GDM1 (cell line): ENCODE data around the gene KLHL3.

ENCODE experiments used
- DNase-seq: peaks from one replicate; lab custom pipeline; 2025; lab: John Stamatoyannopoulos, UW

The KLHL3 gene

GRCh38 chr5:137575847-137576246 lies 160.0 kb downstream of the KLHL3 start:
- DNase-seq, result no peak

- DNase-seq, result no peak
These were observed 160.7 kb downstream of the KLHL3 start for GRCh38 chr5:137575211-137575610.

- no peak for DNase-seq
These were observed 162.5 kb downstream of the KLHL3 start for GRCh38 chr5:137573376-137573775.

GRCh38 chr5:137572042-137572695 lies 163.7 kb downstream of the KLHL3 start:
- no peak for DNase-seq

GRCh38 chr5:137570070-137570469 lies 165.8 kb downstream of the KLHL3 start:
- no peak for DNase-seq
